Thyroid gland (tissue), 4 donors: ENCODE measurements around the gene MTNR1B. TPM values are rescaled to one million over a fixed set of nuclear protein-coding genes. Genes with fewer than 3 reads are reported as not detected.

Experiments
- DNase-seq, 2 donors: peaks; one replicate each; pipeline ENCODE4 v3.0.0-alpha.2; 2019
- H3K27ac ChIP-seq, 3 donors: fragments of 200-600 bp; sonication (generic); 1 replicate in 2 of 3; 2 replicates in 1 of 3; pipeline ENCODE4 v1.5.1; 2016 to 2019; ENCODE audit warnings: mild to moderate bottlenecking in 1 of 3, moderate library complexity in 1 of 3
- H3K27me3 ChIP-seq: fragments of 200-600 bp; sonication (generic); one replicate; pipeline ENCODE4 v1.5.1; 2019
- H3K36me3 ChIP-seq, 2 donors: fragments of 200-600 bp; sonication (generic); one replicate each; pipeline ENCODE4 v1.5.1; 2016 to 2019
- H3K4me1 ChIP-seq, 2 donors: fragments of 200-600 bp; sonication (generic); one replicate each; pipeline ENCODE4 v1.5.1; 2017 to 2019
- H3K4me3 ChIP-seq, 3 donors: fragments of 200-600 bp; sonication (generic); replicated peaks in 1 of 3; 1 replicate in 2 of 3; 2 replicates in 1 of 3; pipeline ENCODE4 v1.5.1; 2016; ENCODE audit warnings: mild to moderate bottlenecking in 1 of 3
- H3K9me3 ChIP-seq: fragments of 200-600 bp; sonication (generic); one replicate; pipeline ENCODE4 v1.5.1; 2017
- CTCF ChIP-seq, 6 experiments: fragments of 200-600 bp in 3 of 6; fragments of 450-650 bp in 3 of 6; sonication (generic) in 3 of 6; IDR thresholded peaks; one replicate each; pipeline ENCODE4 v1.5.1; 2016 to 2019; ENCODE audit warnings: antibody characterized with exemption in 6 of 6, mild to moderate bottlenecking in 2 of 6, inconsistent platforms in 1 of 6, moderate library complexity in 1 of 6
- POLR2A ChIP-seq, 2 donors: fragments of 450-650 bp; IDR thresholded peaks; one replicate each; pipeline ENCODE4 v1.6.1; 2017; ENCODE audit warnings: antibody characterized with exemption in 2 of 2, mild to moderate bottlenecking in 2 of 2, moderate library complexity in 1 of 2
- WGBS, 2 donors: methylation state at CpG; one replicate each; pipeline ENCODE4 v1.1.5; 2017; 5-methylcytosine and 5-hydroxymethylcytosine counted together
- intact Hi-C: fragments of 100-400 bp; cut with DNase I; formaldehyde crosslinking; loops from one replicate; pipeline ENCODE4 v1.15.1; 2023
- total RNA-seq, 4 donors: library from RNA; depleted of rRNA; stranded (reverse); fragments of >200 nt; gene quantifications; one replicate each; pipeline ENCODE4 v1.2.3, GENCODE V29; 2016

MTNR1B gene
- total RNA-seq, 4 donors from 2014 or later: not detected

- Histone ChIP-seq H3K27ac (no peak overlapping the region), H3K4me1 (no peaks in the 10 kb centered on the region), H3K27me3 (no peaks in the 10 kb centered on the region), H3K4me3 (no peak overlapping the region), H3K36me3 (no peaks in the 10 kb centered on the region), H3K9me3 (no peaks in the 10 kb centered on the region)
- no peak for DNase-seq
- TF ChIP-seq POLR2A (IDR thresholded peaks at IDR 0.05) (no peak), CTCF (IDR thresholded peaks at IDR 0.05) (no peak)
- WGBS, 2 donors: 33 to 49% methylated on average over 3 of the region's 3 CpGs
- intact Hi-C loops: no loop called here
Observed at GRCh38 chr11:92931746-92932422, 37.6 kb upstream of the MTNR1B start.

GRCh38 chr11:92939305-92939704, 30.1 kb upstream of the MTNR1B start:
- H3K27ac ChIP-seq: no peak overlapping the region
- intact Hi-C loops: no loop called here
- no peaks in the 10 kb centered on the region for H3K4me1 ChIP-seq
- 87 to 91% methylated on average over 4 of the region's 4 CpGs for WGBS, 2 donors
- no peaks in the 10 kb centered on the region for H3K36me3 ChIP-seq
- H3K9me3 ChIP-seq: no peaks in the 10 kb centered on the region
- no peak for TF ChIP-seq CTCF (IDR thresholded peaks at IDR 0.05)
- TF ChIP-seq POLR2A (IDR thresholded peaks at IDR 0.05): no peak
- H3K4me3 ChIP-seq: no peak overlapping the region
- no peak for DNase-seq
- H3K27me3 ChIP-seq: no peaks in the 10 kb centered on the region

- peak; percentile 8 to 27 for DNase-seq
- H3K9me3 ChIP-seq: no peaks in the 10 kb centered on the region
- no peaks in the 10 kb centered on the region for H3K27me3 ChIP-seq
- H3K36me3 ChIP-seq: no peaks in the 10 kb centered on the region
- H3K4me1 ChIP-seq: no peaks in the 10 kb centered on the region
- WGBS, 2 donors: 30 to 31% methylated on average over 12 of the region's 12 CpGs
- TF ChIP-seq CTCF (IDR thresholded peaks at IDR 0.05): peak; percentile 28 to 80 (median 60)
- TF ChIP-seq POLR2A (IDR thresholded peaks at IDR 0.05): no peak
- no peak overlapping the region for H3K4me3 ChIP-seq
- intact Hi-C loops: loop anchor here (5.0 kb wide), 1 partner anchor 285 kb away; no protein-coding TSS in a partner anchor
- H3K27ac ChIP-seq: no peak overlapping the region
Observed at GRCh38 chr11:92941676-92942571, 27.5 kb upstream of the MTNR1B start.

- intact Hi-C loops: no loop called here
Observed at GRCh38 chr11:92946707-92947106, 22.7 kb upstream of the MTNR1B start.

More at GRCh38 chr11:92946707-92947106, 22.7 kb upstream of the MTNR1B start:
- Histone ChIP-seq H3K27ac (no peak overlapping the region), H3K9me3 (no peaks in the 10 kb centered on the region), H3K4me3 (no peak overlapping the region), H3K27me3 (no peaks in the 10 kb centered on the region), H3K36me3 (no peaks in the 10 kb centered on the region), H3K4me1 (no peaks in the 10 kb centered on the region)
- no peak for TF ChIP-seq CTCF (IDR thresholded peaks at IDR 0.05)
- TF ChIP-seq POLR2A (IDR thresholded peaks at IDR 0.05): no peak
- 81 to 86% methylated on average over 3 of the region's 3 CpGs for WGBS, 2 donors
- no peak for DNase-seq
